C1 segment of cervical spinal cord (tissue), 14 donors: ENCODE measurements around the gene TTC4.
"Not testable (repeated sequence)": the region's sequence is repeated elsewhere in the genome, so short reads cannot be mapped to it uniquely, and the experiment has no call there.

ENCODE experiments used
- DNase-seq, 14 donors: peaks; one replicate each; lab custom pipeline; 2025; lab: John Stamatoyannopoulos, UW

The TTC4 gene

GRCh38 chr1:54748094-54748835, 32.6 kb downstream of the TTC4 start:
- DNase-seq, result no peak

- no peak for DNase-seq
Observed at GRCh38 chr1:54750596-54750995, 34.9 kb downstream of the TTC4 start.

- no peak for DNase-seq
Observed at GRCh38 chr1:54751426-54751825, 35.8 kb downstream of the TTC4 start.

GRCh38 chr1:54754045-54754444, 38.4 kb downstream of the TTC4 start:
- no peak for DNase-seq

GRCh38 chr1:54754486-54755285, 39.0 kb downstream of the TTC4 start:
- DNase-seq, result no peak

- no peak for DNase-seq
Observed at GRCh38 chr1:54757833-54758232, 42.2 kb downstream of the TTC4 start.

GRCh38 chr1:54758678-54759348, 43.2 kb downstream of the TTC4 start:
- no peak for DNase-seq

GRCh38 chr1:54763816-54764132, 48.1 kb downstream of the TTC4 start:
- DNase-seq, result peak in 1 of 14 donors; percentile 9

- peak; percentile 55 to 99 (median 92) for DNase-seq
Observed at GRCh38 chr1:54764133-54764921, 48.7 kb downstream of the TTC4 start, which contains the start of gene PARS2. PARS2 (minus strand) TSS chr1:54764523; CDS start chr1:54759161, 5,362 bp downstream.

GRCh38 chr1:54764922-54765561, 49.4 kb downstream of the TTC4 start:
- peak in 1 of 14 donors; percentile 2 for DNase-seq

- no peak for DNase-seq
Observed at GRCh38 chr1:54766726-54767125, 51.1 kb downstream of the TTC4 start.

GRCh38 chr1:54767526-54767925, 51.9 kb downstream of the TTC4 start:
- DNase-seq, result no peak

GRCh38 chr1:54768093-54768492, 52.4 kb downstream of the TTC4 start:
- peak in 2 of 14 donors; percentile 4 to 25 for DNase-seq

- DNase-seq, result no peak
Observed at GRCh38 chr1:54772951-54773350, 57.3 kb downstream of the TTC4 start.

- DNase-seq, result no peak
Observed at GRCh38 chr1:54774820-54775498, 59.3 kb downstream of the TTC4 start.

GRCh38 chr1:54775828-54776721, 60.4 kb downstream of the TTC4 start:
- not testable (repeated sequence) for DNase-seq

- no peak for DNase-seq
Observed at GRCh38 chr1:54777011-54777410, 61.4 kb downstream of the TTC4 start.

- DNase-seq, result no peak
Observed at GRCh38 chr1:54777431-54777830, 61.8 kb downstream of the TTC4 start.

- no peak for DNase-seq
Observed at GRCh38 chr1:54781023-54781723, 65.5 kb downstream of the TTC4 start.
